Effector memory CD8-positive, alpha-beta T cell (primary cell): ENCODE results near the gene SNX25.

Source experiments
- ATAC-seq: fragments of 150-1000 bp; cut with Tn5 transposase; replicated peaks from 2 replicates; pipeline ENCODE4 v1.10.0; 2021; ENCODE audit warnings: mild to moderate bottlenecking, moderate library complexity
- DNase-seq, 3 experiments: peaks; one replicate each; pipeline ENCODE4 v3.0.0; 2021
- H3K27ac Mint-ChIP-seq, 2 donors: one replicate each; pipeline ENCODE4 v1.8.0; 2022; ENCODE audit warnings: mild to moderate bottlenecking in 2 of 2, mixed read lengths in 2 of 2, moderate library complexity in 2 of 2
- H3K27me3 Mint-ChIP-seq, 2 donors: one replicate each; pipeline ENCODE4 v1.8.0; 2022; ENCODE audit warnings: mixed read lengths in 2 of 2
- H3K36me3 Mint-ChIP-seq: one replicate; pipeline ENCODE4 v1.8.0; 2022; ENCODE audit warnings: mild to moderate bottlenecking, moderate library complexity, mixed read lengths; ENCODE audit not compliant: insufficient read depth
- H3K4me1 Mint-ChIP-seq, 2 donors: one replicate each; pipeline ENCODE4 v1.8.0; 2022; ENCODE audit warnings: low read depth in 2 of 2, mixed read lengths in 2 of 2
- H3K4me3 Mint-ChIP-seq, 2 donors: one replicate each; pipeline ENCODE4 v1.8.0; 2022; ENCODE audit warnings: mild to moderate bottlenecking in 2 of 2, mixed read lengths in 2 of 2, moderate library complexity in 2 of 2
- H3K9me3 Mint-ChIP-seq, 2 donors: one replicate each; pipeline ENCODE4 v1.8.0; 2022; ENCODE audit warnings: mixed read lengths in 2 of 2

The SNX25 gene

DNA sequence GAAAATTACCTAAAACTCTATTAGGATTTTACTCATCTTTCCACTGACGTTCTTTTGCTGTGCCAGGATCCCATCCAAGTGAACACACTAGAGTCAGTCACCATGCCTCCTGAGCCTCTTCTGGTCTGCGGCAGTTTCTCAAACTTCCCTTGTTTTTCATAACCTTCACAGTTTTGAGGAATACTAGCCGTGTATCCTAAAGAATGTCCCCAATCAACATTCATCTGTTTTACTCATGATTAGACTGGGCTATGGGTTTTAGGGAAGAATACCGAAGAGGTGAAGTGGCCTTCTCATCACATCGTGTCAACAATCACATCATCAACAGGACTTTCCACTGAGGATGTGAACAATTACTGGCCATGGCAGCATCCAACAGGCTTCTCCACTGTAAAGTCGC is 181.5 kb downstream of the SNX25 start:
- no peak for DNase-seq
- ATAC-seq, result no peak
- H3K4me1 Mint-ChIP-seq, result peaks cover 8 to 13% of the 10 kb centered on the region in 2 donors
- no peaks in the 10 kb centered on the region for H3K27me3 Mint-ChIP-seq
- H3K4me3 Mint-ChIP-seq, result no peak overlapping the region
- no peaks in the 10 kb centered on the region for H3K9me3 Mint-ChIP-seq
- peak overlapping the region in 1 of 2 donors; percentile 32 for H3K27ac Mint-ChIP-seq
- peaks cover 8% of the 10 kb centered on the region for H3K36me3 Mint-ChIP-seq

GRCh38 chr4:185392156-185392555 is 182.8 kb downstream of the SNX25 start:
- H3K36me3 Mint-ChIP-seq, result peaks cover 20% of the 10 kb centered on the region
- H3K4me3 Mint-ChIP-seq, result no peak overlapping the region
- no peaks in the 10 kb centered on the region for H3K27me3 Mint-ChIP-seq
- no peak for ATAC-seq
- no peak for DNase-seq
- H3K4me1 Mint-ChIP-seq, result peaks cover 12 to 19% of the 10 kb centered on the region in 2 donors
- H3K27ac Mint-ChIP-seq, result no peak overlapping the region
- H3K9me3 Mint-ChIP-seq, result no peaks in the 10 kb centered on the region

- DNase-seq (no peak), ATAC-seq (no peak)
- Mint-ChIP-seq H3K4me1 (peaks cover 13 to 24% of the 10 kb centered on the region in 2 donors), H3K9me3 (no peaks in the 10 kb centered on the region), H3K4me3 (peak overlapping the region; percentile 92 to 97), H3K27me3 (no peaks in the 10 kb centered on the region), H3K27ac (peak overlapping the region; percentile 97 to 98), H3K36me3 (peaks cover 23% of the 10 kb centered on the region)
Observed at GRCh38 chr4:185394568-185395237, 185.3 kb downstream of the SNX25 start.

- Mint-ChIP-seq H3K27me3 (no peaks in the 10 kb centered on the region), H3K36me3 (peaks cover 29% of the 10 kb centered on the region), H3K27ac (peak within 1 kb of the TSS; percentile 97 to 98), H3K4me3 (peak within 1 kb of the TSS; percentile 92 to 97), H3K9me3 (no peaks in the 10 kb centered on the region), H3K4me1 (peaks cover 13 to 24% of the 10 kb centered on the region in 2 donors)
- DNase-seq, result no peak
- ATAC-seq, result no peak
Observed at GRCh38 chr4:185395238-185395955, 186.0 kb downstream of the SNX25 start, which contains the start of gene LRP2BP. Gene LRP2BP, minus strand, starts transcription at chr4:185395924. Its CDS starts 17,738 bp downstream, at chr4:185378186.

GRCh38 chr4:185395956-185396723 is 186.7 kb downstream of the SNX25 start:
- H3K9me3 Mint-ChIP-seq, result no peaks in the 10 kb centered on the region
- H3K4me3 Mint-ChIP-seq, result peak overlapping the region; percentile 92 to 97
- DNase-seq (peak; percentile 92 to 96 (median 96)), ATAC-seq (peak; percentile 88)
- H3K36me3 Mint-ChIP-seq, result peaks cover 33% of the 10 kb centered on the region
- H3K4me1 Mint-ChIP-seq, result peaks cover 13 to 24% of the 10 kb centered on the region in 2 donors
- H3K27ac Mint-ChIP-seq, result peak overlapping the region; percentile 97 to 98
- H3K27me3 Mint-ChIP-seq, result no peaks in the 10 kb centered on the region

GRCh38 chr4:185396724-185397385 is 187.5 kb downstream of the SNX25 start, which contains the start of gene ANKRD37:
Gene ANKRD37, plus strand, starts transcription at chr4:185396841. Its CDS starts 83 bp downstream, at chr4:185396924.
- Mint-ChIP-seq H3K27ac (peak within 1 kb of the TSS; percentile 97 to 98), H3K9me3 (no peaks in the 10 kb centered on the region), H3K4me3 (peak within 1 kb of the TSS; percentile 92 to 97), H3K27me3 (no peaks in the 10 kb centered on the region), H3K4me1 (peaks cover 13 to 24% of the 10 kb centered on the region in 2 donors), H3K36me3 (peaks cover 33% of the 10 kb centered on the region)
- DNase-seq (no peak), ATAC-seq (no peak)

GRCh38 chr4:185398618-185399017 is 189.2 kb downstream of the SNX25 start:
- DNase-seq (no peak), ATAC-seq (no peak)
- H3K4me1 Mint-ChIP-seq, result peaks cover 13 to 24% of the 10 kb centered on the region in 2 donors
- H3K4me3 Mint-ChIP-seq, result no peak overlapping the region
- peaks cover 30% of the 10 kb centered on the region for H3K36me3 Mint-ChIP-seq
- no peaks in the 10 kb centered on the region for H3K27me3 Mint-ChIP-seq
- peak overlapping the region in 1 of 2 donors; percentile 16 for H3K27ac Mint-ChIP-seq
- H3K9me3 Mint-ChIP-seq, result no peaks in the 10 kb centered on the region

DNA sequence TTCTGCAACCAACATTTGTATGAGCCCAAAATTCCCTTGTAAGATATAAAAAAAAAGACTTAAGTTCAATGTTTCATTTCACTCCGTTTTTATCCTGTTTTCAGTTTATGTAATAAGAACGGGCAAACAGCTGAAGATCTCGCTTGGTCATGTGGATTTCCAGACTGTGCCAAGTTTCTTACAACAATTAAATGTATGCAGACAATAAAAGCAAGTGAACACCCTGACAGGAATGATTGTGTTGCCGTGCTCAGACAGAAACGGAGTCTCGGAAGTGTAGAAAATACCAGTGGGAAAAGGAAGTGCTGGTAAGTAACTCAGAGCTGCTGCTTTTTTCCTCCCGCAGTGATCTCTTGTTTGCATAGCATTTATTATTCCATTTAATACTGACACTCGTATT is 190.1 kb downstream of the SNX25 start:
- no peak for DNase-seq
- Mint-ChIP-seq H3K9me3 (no peaks in the 10 kb centered on the region), H3K36me3 (peaks cover 37% of the 10 kb centered on the region), H3K27ac (no peak overlapping the region), H3K4me1 (peaks cover 11 to 22% of the 10 kb centered on the region in 2 donors), H3K27me3 (no peaks in the 10 kb centered on the region), H3K4me3 (no peak overlapping the region)
- ATAC-seq, result no peak

- DNase-seq, result no peak
- Mint-ChIP-seq H3K4me3 (no peak overlapping the region), H3K36me3 (peaks cover 55% of the 10 kb centered on the region), H3K27me3 (no peaks in the 10 kb centered on the region), H3K9me3 (no peaks in the 10 kb centered on the region), H3K27ac (peak overlapping the region in 1 of 2 donors; percentile 28), H3K4me1 (no peaks in the 10 kb centered on the region)
- ATAC-seq, result no peak
Observed at GRCh38 chr4:185404031-185404430, 194.6 kb downstream of the SNX25 start.

DNA sequence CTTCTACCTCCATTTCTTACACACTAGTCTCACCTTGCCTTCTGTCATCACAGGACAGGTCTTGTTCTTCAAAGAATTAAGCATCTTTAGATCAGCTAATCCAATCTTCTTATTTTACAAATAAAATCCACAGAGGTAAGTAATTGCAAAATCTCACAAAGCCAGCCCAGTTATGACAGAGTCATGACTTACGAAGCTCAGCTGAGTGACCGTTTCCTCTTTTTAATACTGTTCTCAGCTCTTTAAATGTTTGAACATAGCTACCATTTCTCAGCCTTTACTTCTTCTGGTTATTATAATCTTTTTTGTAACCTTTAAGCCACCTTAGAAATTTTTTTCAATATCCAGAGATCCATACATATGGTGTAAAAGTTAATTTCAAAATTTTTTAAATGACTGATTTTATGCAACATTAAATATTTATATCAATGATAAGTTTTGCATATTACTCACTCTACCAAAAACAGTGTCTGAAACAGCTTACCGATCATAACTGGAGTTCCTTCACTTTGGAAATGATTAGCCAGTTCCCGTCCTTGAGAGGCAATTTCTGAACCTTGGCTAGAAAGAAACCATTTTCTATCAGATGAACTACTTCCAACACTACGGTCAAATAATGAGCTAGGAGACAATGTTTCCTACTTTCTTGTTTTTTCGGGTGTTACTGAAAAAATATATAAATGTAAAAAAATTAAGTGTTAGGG is 196.1 kb downstream of the SNX25 start:
- Mint-ChIP-seq H3K36me3 (peaks cover 49% of the 10 kb centered on the region), H3K4me1 (no peaks in the 10 kb centered on the region), H3K27ac (peak overlapping the region in 1 of 2 donors; percentile 57), H3K4me3 (no peak overlapping the region), H3K9me3 (no peaks in the 10 kb centered on the region), H3K27me3 (no peaks in the 10 kb centered on the region)
- ATAC-seq (no peak), DNase-seq (no peak)

DNA sequence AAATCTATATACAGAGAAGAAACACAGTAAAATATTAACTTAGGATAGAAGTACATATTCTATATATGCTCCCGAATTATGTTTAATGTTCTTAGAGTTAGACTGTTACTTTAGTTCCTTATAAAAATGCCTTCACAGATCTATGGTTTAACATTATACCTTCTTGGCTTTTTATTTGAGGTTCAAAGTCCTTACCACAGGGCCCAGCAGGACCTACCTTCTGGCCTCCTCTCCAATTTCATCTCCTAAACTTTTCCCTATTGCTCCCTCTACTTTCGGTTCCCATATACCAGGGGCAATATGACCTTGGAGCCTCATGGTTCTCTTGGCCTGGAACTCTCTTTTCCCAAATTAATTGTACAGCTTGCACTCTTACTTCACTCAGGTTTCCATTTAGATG is 199.0 kb downstream of the SNX25 start:
- Mint-ChIP-seq H3K27ac (peak overlapping the region in 1 of 2 donors; percentile 81), H3K27me3 (no peaks in the 10 kb centered on the region), H3K36me3 (peaks cover 45% of the 10 kb centered on the region), H3K4me3 (no peak overlapping the region), H3K4me1 (no peaks in the 10 kb centered on the region), H3K9me3 (no peaks in the 10 kb centered on the region)
- DNase-seq, result no peak
- no peak for ATAC-seq

- H3K27me3 Mint-ChIP-seq, result no peaks in the 10 kb centered on the region
- H3K36me3 Mint-ChIP-seq, result peaks cover 30% of the 10 kb centered on the region
- no peak overlapping the region for H3K4me3 Mint-ChIP-seq
- H3K9me3 Mint-ChIP-seq, result no peaks in the 10 kb centered on the region
- DNase-seq (no peak), ATAC-seq (no peak)
- no peaks in the 10 kb centered on the region for H3K4me1 Mint-ChIP-seq
- no peak overlapping the region for H3K27ac Mint-ChIP-seq
Observed at GRCh38 chr4:185411849-185412248, 202.5 kb downstream of the SNX25 start.
